Measurements from ENCODE around the gene ITPR1.

The ITPR1 gene

GRCh38 chr3:4647411-4647810, 154.3 kb downstream of the ITPR1 start:
- H3K36me3 ChIP-seq (ENCODE audit: control insufficient read depth, insufficient read depth, low read length): no peaks in the 10 kb centered on the region
- H3K4me3 ChIP-seq (ENCODE audit: low read depth, low read length): no peak overlapping the region
- no peaks in the 10 kb centered on the region for H3K4me1 ChIP-seq (ENCODE audit: control insufficient read depth, insufficient read depth, low read length)
- no peak overlapping the region for H3K9ac ChIP-seq (ENCODE audit: low read depth, low read length)
- no peaks in the 10 kb centered on the region for H3K27me3 ChIP-seq (ENCODE audit: control insufficient read depth, insufficient read depth, low read length)
- H3K9me3 ChIP-seq (ENCODE audit: control insufficient read depth, insufficient read depth, low read length): no peaks in the 10 kb centered on the region

- Histone ChIP-seq H3K36me3 (ENCODE audit: control insufficient read depth, insufficient read depth, low read length) (no peaks in the 10 kb centered on the region), H3K9me3 (ENCODE audit: control insufficient read depth, insufficient read depth, low read length) (no peaks in the 10 kb centered on the region), H3K9ac (ENCODE audit: low read depth, low read length) (no peak overlapping the region), H3K4me3 (ENCODE audit: low read depth, low read length) (no peak overlapping the region), H3K4me1 (ENCODE audit: control insufficient read depth, insufficient read depth, low read length) (no peaks in the 10 kb centered on the region), H3K27me3 (ENCODE audit: control insufficient read depth, insufficient read depth, low read length) (no peaks in the 10 kb centered on the region)
These were observed 162.2 kb downstream of the ITPR1 start for GRCh38 chr3:4655145-4656045.

- Histone ChIP-seq H3K27me3 (ENCODE audit: control insufficient read depth, insufficient read depth, low read length) (no peaks in the 10 kb centered on the region), H3K36me3 (ENCODE audit: control insufficient read depth, insufficient read depth, low read length) (no peaks in the 10 kb centered on the region), H3K4me3 (ENCODE audit: low read depth, low read length) (no peak overlapping the region), H3K9ac (ENCODE audit: low read depth, low read length) (no peak overlapping the region), H3K4me1 (ENCODE audit: control insufficient read depth, insufficient read depth, low read length) (no peaks in the 10 kb centered on the region), H3K9me3 (ENCODE audit: control insufficient read depth, insufficient read depth, low read length) (no peaks in the 10 kb centered on the region)
These were observed 162.9 kb downstream of the ITPR1 start for GRCh38 chr3:4656059-4656458.

- H3K36me3 ChIP-seq (ENCODE audit: control insufficient read depth, insufficient read depth, low read length): no peaks in the 10 kb centered on the region
- H3K4me1 ChIP-seq (ENCODE audit: control insufficient read depth, insufficient read depth, low read length): no peaks in the 10 kb centered on the region
- no peaks in the 10 kb centered on the region for H3K27me3 ChIP-seq (ENCODE audit: control insufficient read depth, insufficient read depth, low read length)
- H3K9me3 ChIP-seq (ENCODE audit: control insufficient read depth, insufficient read depth, low read length): no peaks in the 10 kb centered on the region
- H3K9ac ChIP-seq (ENCODE audit: low read depth, low read length): no peak overlapping the region
- no peak overlapping the region for H3K4me3 ChIP-seq (ENCODE audit: low read depth, low read length)
These were observed 163.6 kb downstream of the ITPR1 start for GRCh38 chr3:4656626-4657328.

GRCh38 chr3:4660936-4661335, 167.8 kb downstream of the ITPR1 start:
- no peaks in the 10 kb centered on the region for H3K9me3 ChIP-seq (ENCODE audit: control insufficient read depth, insufficient read depth, low read length)
- H3K36me3 ChIP-seq (ENCODE audit: control insufficient read depth, insufficient read depth, low read length): no peaks in the 10 kb centered on the region
- no peaks in the 10 kb centered on the region for H3K4me1 ChIP-seq (ENCODE audit: control insufficient read depth, insufficient read depth, low read length)
- H3K9ac ChIP-seq (ENCODE audit: low read depth, low read length): no peak overlapping the region
- no peak overlapping the region for H3K4me3 ChIP-seq (ENCODE audit: low read depth, low read length)
- H3K27me3 ChIP-seq (ENCODE audit: control insufficient read depth, insufficient read depth, low read length): no peaks in the 10 kb centered on the region

- Histone ChIP-seq H3K4me1 (ENCODE audit: control insufficient read depth, insufficient read depth, low read length) (no peaks in the 10 kb centered on the region), H3K36me3 (ENCODE audit: control insufficient read depth, insufficient read depth, low read length) (no peaks in the 10 kb centered on the region), H3K27me3 (ENCODE audit: control insufficient read depth, insufficient read depth, low read length) (no peaks in the 10 kb centered on the region), H3K4me3 (ENCODE audit: low read depth, low read length) (no peak overlapping the region), H3K9me3 (ENCODE audit: control insufficient read depth, insufficient read depth, low read length) (no peaks in the 10 kb centered on the region), H3K9ac (ENCODE audit: low read depth, low read length) (no peak overlapping the region)
These were observed 171.3 kb downstream of the ITPR1 start for GRCh38 chr3:4664412-4664811.

- no peaks in the 10 kb centered on the region for H3K4me1 ChIP-seq (ENCODE audit: control insufficient read depth, insufficient read depth, low read length)
- H3K4me3 ChIP-seq (ENCODE audit: low read depth, low read length): no peak overlapping the region
- no peaks in the 10 kb centered on the region for H3K36me3 ChIP-seq (ENCODE audit: control insufficient read depth, insufficient read depth, low read length)
- no peak overlapping the region for H3K9ac ChIP-seq (ENCODE audit: low read depth, low read length)
- H3K27me3 ChIP-seq (ENCODE audit: control insufficient read depth, insufficient read depth, low read length): no peaks in the 10 kb centered on the region
- no peaks in the 10 kb centered on the region for H3K9me3 ChIP-seq (ENCODE audit: control insufficient read depth, insufficient read depth, low read length)
These were observed 172.0 kb downstream of the ITPR1 start for GRCh38 chr3:4665197-4665596.

GRCh38 chr3:4666071-4666470, 172.9 kb downstream of the ITPR1 start:
- H3K27me3 ChIP-seq (ENCODE audit: control insufficient read depth, insufficient read depth, low read length): no peaks in the 10 kb centered on the region
- no peak overlapping the region for H3K4me3 ChIP-seq (ENCODE audit: low read depth, low read length)
- no peaks in the 10 kb centered on the region for H3K9me3 ChIP-seq (ENCODE audit: control insufficient read depth, insufficient read depth, low read length)
- H3K36me3 ChIP-seq (ENCODE audit: control insufficient read depth, insufficient read depth, low read length): no peaks in the 10 kb centered on the region
- no peaks in the 10 kb centered on the region for H3K4me1 ChIP-seq (ENCODE audit: control insufficient read depth, insufficient read depth, low read length)
- no peak overlapping the region for H3K9ac ChIP-seq (ENCODE audit: low read depth, low read length)

- H3K9me3 ChIP-seq (ENCODE audit: control insufficient read depth, insufficient read depth, low read length): no peaks in the 10 kb centered on the region
- no peak overlapping the region for H3K9ac ChIP-seq (ENCODE audit: low read depth, low read length)
- no peak overlapping the region for H3K4me3 ChIP-seq (ENCODE audit: low read depth, low read length)
- H3K4me1 ChIP-seq (ENCODE audit: control insufficient read depth, insufficient read depth, low read length): no peaks in the 10 kb centered on the region
- H3K36me3 ChIP-seq (ENCODE audit: control insufficient read depth, insufficient read depth, low read length): no peaks in the 10 kb centered on the region
- H3K27me3 ChIP-seq (ENCODE audit: control insufficient read depth, insufficient read depth, low read length): no peaks in the 10 kb centered on the region
These were observed 177.2 kb downstream of the ITPR1 start for GRCh38 chr3:4670352-4670751.

- Histone ChIP-seq H3K9ac (ENCODE audit: low read depth, low read length) (no peak overlapping the region), H3K4me3 (ENCODE audit: low read depth, low read length) (no peak overlapping the region), H3K9me3 (ENCODE audit: control insufficient read depth, insufficient read depth, low read length) (no peaks in the 10 kb centered on the region), H3K4me1 (ENCODE audit: control insufficient read depth, insufficient read depth, low read length) (no peaks in the 10 kb centered on the region), H3K36me3 (ENCODE audit: control insufficient read depth, insufficient read depth, low read length) (no peaks in the 10 kb centered on the region), H3K27me3 (ENCODE audit: control insufficient read depth, insufficient read depth, low read length) (no peaks in the 10 kb centered on the region)
These were observed 179.7 kb downstream of the ITPR1 start for GRCh38 chr3:4672725-4673275.

GRCh38 chr3:4674216-4674615, 181.1 kb downstream of the ITPR1 start:
- Histone ChIP-seq H3K27me3 (ENCODE audit: control insufficient read depth, insufficient read depth, low read length) (no peaks in the 10 kb centered on the region), H3K4me1 (ENCODE audit: control insufficient read depth, insufficient read depth, low read length) (no peaks in the 10 kb centered on the region), H3K9ac (ENCODE audit: low read depth, low read length) (no peak overlapping the region), H3K9me3 (ENCODE audit: control insufficient read depth, insufficient read depth, low read length) (no peaks in the 10 kb centered on the region), H3K4me3 (ENCODE audit: low read depth, low read length) (no peak overlapping the region), H3K36me3 (ENCODE audit: control insufficient read depth, insufficient read depth, low read length) (no peaks in the 10 kb centered on the region)

GRCh38 chr3:4675704-4676103, 182.6 kb downstream of the ITPR1 start:
- no peaks in the 10 kb centered on the region for H3K36me3 ChIP-seq (ENCODE audit: control insufficient read depth, insufficient read depth, low read length)
- no peaks in the 10 kb centered on the region for H3K9me3 ChIP-seq (ENCODE audit: control insufficient read depth, insufficient read depth, low read length)
- no peak overlapping the region for H3K9ac ChIP-seq (ENCODE audit: low read depth, low read length)

More at GRCh38 chr3:4675704-4676103, 182.6 kb downstream of the ITPR1 start:
- no peaks in the 10 kb centered on the region for H3K27me3 ChIP-seq (ENCODE audit: control insufficient read depth, insufficient read depth, low read length)
- no peak overlapping the region for H3K4me3 ChIP-seq (ENCODE audit: low read depth, low read length)
- no peaks in the 10 kb centered on the region for H3K4me1 ChIP-seq (ENCODE audit: control insufficient read depth, insufficient read depth, low read length)

Measured in iPS-15b (cell line).